ENCODE measurements around the gene CASTOR1.

CASTOR1 gene

DNA sequence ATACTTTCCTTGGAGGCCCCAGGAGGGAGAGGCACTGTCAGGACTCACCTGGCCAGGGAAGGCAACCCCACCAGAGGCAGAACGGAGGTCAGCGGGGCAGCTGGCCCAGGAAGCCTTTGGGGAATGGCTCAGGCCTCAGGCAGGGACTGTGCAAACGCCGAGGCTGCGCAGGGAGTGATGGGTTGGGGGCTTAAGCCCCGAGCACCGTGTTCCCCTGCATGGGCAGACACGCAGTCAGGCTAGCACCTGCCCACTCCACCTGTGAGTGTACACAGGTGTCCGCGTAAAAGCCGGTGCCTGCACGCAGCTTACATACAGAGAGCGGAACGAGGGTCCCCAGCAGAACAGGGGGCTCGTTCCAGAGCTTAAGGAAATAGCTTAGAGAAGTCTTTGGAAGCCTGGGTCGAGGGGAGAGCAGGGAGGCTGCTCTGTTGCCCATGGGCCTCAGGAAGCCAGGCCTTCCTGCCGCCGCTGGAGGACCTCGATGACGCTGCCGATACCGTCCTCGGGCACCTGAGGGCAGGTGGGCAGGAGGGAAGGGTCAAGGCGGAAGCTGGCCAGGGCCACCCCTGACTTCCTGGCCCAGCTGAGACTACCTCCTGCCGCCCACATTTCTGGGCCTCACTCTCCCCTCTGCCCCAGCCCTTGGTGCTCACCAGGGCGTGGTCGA lies 4.0 kb downstream of the CASTOR1 start:
- Histone ChIP-seq H4K20me1 (ENCODE audit: insufficient read depth, low read length) (no peaks in the 10 kb centered on the region), H2AFZ (ENCODE audit: low read depth, low read length) (no peak overlapping the region), H3K27me3 (ENCODE audit: low read depth, low read length) (peaks cover 5% of the 10 kb centered on the region; the same call in 1 of the 2 replicates), H3K4me1 (ENCODE audit: low read length) (peaks cover 24% of the 10 kb centered on the region), H3K9ac (ENCODE audit: low read length) (no peak overlapping the region), H3K27ac (ENCODE audit: low read length) (no peak overlapping the region), H3K79me2 (ENCODE audit: low read length) (no peaks in the 10 kb centered on the region), H3K36me3 (replicated peaks; ENCODE audit: low read depth, low read length) (no peaks in the 10 kb centered on the region), H3K9me3 (ENCODE audit: insufficient read depth, low read length) (no peaks in the 10 kb centered on the region), H3K4me3 (ENCODE audit: low read length) (no peak overlapping the region), H3K4me2 (ENCODE audit: low read length) (no peak overlapping the region)
- TF ChIP-seq, protein P1, sequence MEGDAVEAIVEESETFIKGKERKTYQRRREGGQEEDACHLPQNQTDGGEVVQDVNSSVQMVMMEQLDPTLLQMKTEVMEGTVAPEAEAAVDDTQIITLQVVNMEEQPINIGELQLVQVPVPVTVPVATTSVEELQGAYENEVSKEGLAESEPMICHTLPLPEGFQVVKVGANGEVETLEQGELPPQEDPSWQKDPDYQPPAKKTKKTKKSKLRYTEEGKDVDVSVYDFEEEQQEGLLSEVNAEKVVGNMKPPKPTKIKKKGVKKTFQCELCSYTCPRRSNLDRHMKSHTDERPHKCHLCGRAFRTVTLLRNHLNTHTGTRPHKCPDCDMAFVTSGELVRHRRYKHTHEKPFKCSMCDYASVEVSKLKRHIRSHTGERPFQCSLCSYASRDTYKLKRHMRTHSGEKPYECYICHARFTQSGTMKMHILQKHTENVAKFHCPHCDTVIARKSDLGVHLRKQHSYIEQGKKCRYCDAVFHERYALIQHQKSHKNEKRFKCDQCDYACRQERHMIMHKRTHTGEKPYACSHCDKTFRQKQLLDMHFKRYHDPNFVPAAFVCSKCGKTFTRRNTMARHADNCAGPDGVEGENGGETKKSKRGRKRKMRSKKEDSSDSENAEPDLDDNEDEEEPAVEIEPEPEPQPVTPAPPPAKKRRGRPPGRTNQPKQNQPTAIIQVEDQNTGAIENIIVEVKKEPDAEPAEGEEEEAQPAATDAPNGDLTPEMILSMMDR (IDR thresholded peaks at IDR 0.05; ENCODE audit: low read depth, low read length): no peak
- no peak for TF ChIP-seq EZH2phosphoT487 (IDR thresholded peaks at IDR 0.05; ENCODE audit: low read depth)

DNA sequence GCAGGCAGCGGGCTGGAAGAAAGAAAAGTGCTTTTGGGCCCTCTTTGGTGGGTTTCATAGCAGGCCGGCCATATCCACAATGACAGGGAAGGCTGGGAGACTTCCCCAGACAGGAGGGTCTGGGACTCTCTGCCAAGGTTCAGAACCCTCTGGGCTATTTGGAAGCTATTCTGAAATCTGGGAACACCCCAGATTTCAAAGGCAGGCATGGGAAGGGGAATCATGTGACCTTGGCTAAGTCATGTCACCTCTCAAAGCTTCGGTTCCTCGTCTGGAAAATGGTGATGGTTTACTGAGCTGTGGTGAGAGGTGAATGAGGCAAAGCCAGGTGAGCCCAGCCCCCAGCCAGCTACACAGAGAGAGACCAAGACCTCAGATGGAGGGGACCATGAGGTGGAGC lies 4.6 kb downstream of the CASTOR1 start:
- no peak overlapping the region for H3K4me3 ChIP-seq (ENCODE audit: low read length)
- no peak overlapping the region for H2AFZ ChIP-seq (ENCODE audit: low read depth, low read length)
- peaks cover 19% of the 10 kb centered on the region for H3K4me1 ChIP-seq (ENCODE audit: low read length)
- no peaks in the 10 kb centered on the region for H3K36me3 ChIP-seq (replicated peaks; ENCODE audit: low read depth, low read length)
- H3K4me2 ChIP-seq (ENCODE audit: low read length): no peak overlapping the region
- H3K27ac ChIP-seq (ENCODE audit: low read length): no peak overlapping the region
- peaks cover 9% of the 10 kb centered on the region for H3K27me3 ChIP-seq (ENCODE audit: low read depth, low read length)
- no peak for TF ChIP-seq EZH2phosphoT487 (IDR thresholded peaks at IDR 0.05; ENCODE audit: low read depth)
- TF ChIP-seq, protein P1 (IDR thresholded peaks at IDR 0.05; ENCODE audit: low read depth, low read length): no peak
- H3K79me2 ChIP-seq (ENCODE audit: low read length): no peaks in the 10 kb centered on the region
- H3K9me3 ChIP-seq (ENCODE audit: insufficient read depth, low read length): no peaks in the 10 kb centered on the region
- H4K20me1 ChIP-seq (ENCODE audit: insufficient read depth, low read length): no peaks in the 10 kb centered on the region
- H3K9ac ChIP-seq (ENCODE audit: low read length): no peak overlapping the region

GRCh38 chr22:30284172-30284571 lies 5.1 kb downstream of the CASTOR1 start:
- H4K20me1 ChIP-seq (ENCODE audit: insufficient read depth, low read length): no peaks in the 10 kb centered on the region
- H3K9ac ChIP-seq (ENCODE audit: low read length): no peak overlapping the region
- H3K27ac ChIP-seq (ENCODE audit: low read length): no peak overlapping the region
- H2AFZ ChIP-seq (ENCODE audit: low read depth, low read length): no peak overlapping the region
- H3K36me3 ChIP-seq (replicated peaks; ENCODE audit: low read depth, low read length): no peaks in the 10 kb centered on the region
- peaks cover 14% of the 10 kb centered on the region for H3K27me3 ChIP-seq (ENCODE audit: low read depth, low read length)
- H3K4me2 ChIP-seq (ENCODE audit: low read length): no peak overlapping the region
- H3K4me1 ChIP-seq (ENCODE audit: low read length): peaks cover 19% of the 10 kb centered on the region
- no peaks in the 10 kb centered on the region for H3K9me3 ChIP-seq (ENCODE audit: insufficient read depth, low read length)
- H3K4me3 ChIP-seq (ENCODE audit: low read length): no peak overlapping the region
- no peak for TF ChIP-seq EZH2phosphoT487 (IDR thresholded peaks at IDR 0.05; ENCODE audit: low read depth)
- TF ChIP-seq, protein P1 (IDR thresholded peaks at IDR 0.05; ENCODE audit: low read depth, low read length): no peak
- H3K79me2 ChIP-seq (ENCODE audit: low read length): no peaks in the 10 kb centered on the region

DNA sequence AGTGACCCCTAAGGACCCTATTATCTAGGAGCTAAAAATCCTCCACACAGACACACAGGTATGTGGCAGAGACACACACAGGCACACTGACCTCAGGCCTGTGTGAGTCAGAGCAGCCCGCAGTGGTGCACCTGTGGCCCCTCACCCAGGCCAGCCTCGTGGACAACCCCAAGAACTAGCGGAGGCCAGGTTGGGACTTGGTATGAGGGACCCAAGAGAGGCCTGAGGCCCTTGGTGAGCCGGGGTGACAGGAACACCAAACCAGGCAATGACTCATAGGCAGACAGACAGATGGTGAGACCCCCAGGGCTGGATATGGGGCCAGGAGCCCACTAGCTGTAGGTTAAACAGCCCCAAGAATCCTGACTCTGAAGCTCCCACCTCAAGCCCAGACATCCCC lies 6.0 kb downstream of the CASTOR1 start:
- TF ChIP-seq, protein P1 (IDR thresholded peaks at IDR 0.05; ENCODE audit: low read depth, low read length): no peak
- TF ChIP-seq EZH2phosphoT487 (IDR thresholded peaks at IDR 0.05; ENCODE audit: low read depth): no peak
- Histone ChIP-seq H3K4me1 (ENCODE audit: low read length) (peaks cover 14% of the 10 kb centered on the region), H3K27ac (ENCODE audit: low read length) (no peak overlapping the region), H3K79me2 (ENCODE audit: low read length) (no peaks in the 10 kb centered on the region), H3K27me3 (ENCODE audit: low read depth, low read length) (peaks cover 17% of the 10 kb centered on the region), H3K9ac (ENCODE audit: low read length) (no peak overlapping the region), H2AFZ (ENCODE audit: low read depth, low read length) (no peak overlapping the region), H4K20me1 (ENCODE audit: insufficient read depth, low read length) (no peaks in the 10 kb centered on the region), H3K36me3 (replicated peaks; ENCODE audit: low read depth, low read length) (no peaks in the 10 kb centered on the region), H3K4me2 (ENCODE audit: low read length) (no peak overlapping the region), H3K4me3 (ENCODE audit: low read length) (no peak overlapping the region), H3K9me3 (ENCODE audit: insufficient read depth, low read length) (no peaks in the 10 kb centered on the region)
